T-helper 2 cell treated with Interferon-gamma antibody and Interleukin-4, amounts not matched to agents 5 μg/mL and 100 μg/mL, for 36 hours (primary cell): Measurements from ENCODE around the gene ANKS1B.
"Not testable (repeated sequence)": the region's sequence is repeated elsewhere in the genome, so short reads cannot be mapped to it uniquely, and the experiment has no call there.

Source experiments
- DNase-seq: peaks from one replicate; pipeline ENCODE4 v3.0.0; 2021; ENCODE audit warnings: low spot score
- H3K27ac Mint-ChIP-seq: one replicate; pipeline ENCODE4 v1.8.0; 2021; ENCODE audit warnings: mild to moderate bottlenecking, mixed read lengths
- H3K27me3 Mint-ChIP-seq: one replicate; pipeline ENCODE4 v1.8.0; 2021; ENCODE audit warnings: low read depth, mixed read lengths
- H3K36me3 Mint-ChIP-seq: one replicate; pipeline ENCODE4 v1.8.0; 2021; ENCODE audit warnings: low read depth, mixed read lengths
- H3K4me1 Mint-ChIP-seq: one replicate; pipeline ENCODE4 v1.8.0; 2021; ENCODE audit warnings: low read depth, mixed read lengths
- H3K4me3 Mint-ChIP-seq: one replicate; pipeline ENCODE4 v1.8.0; 2022; ENCODE audit warnings: mild to moderate bottlenecking, moderate library complexity, mixed read lengths
- H3K9me3 Mint-ChIP-seq: one replicate; pipeline ENCODE4 v1.8.0; 2021; ENCODE audit warnings: mixed read lengths

Gene ANKS1B

GRCh38 chr12:98755855-98756254 lies 1228.9 kb downstream of the ANKS1B start:
- not testable (repeated sequence) for H3K9me3 Mint-ChIP-seq, DNase-seq, H3K27me3 Mint-ChIP-seq, H3K27ac Mint-ChIP-seq, H3K4me3 Mint-ChIP-seq, H3K36me3 Mint-ChIP-seq
- H3K4me1 Mint-ChIP-seq, result peaks cover 18% of the 10 kb centered on the region

DNA sequence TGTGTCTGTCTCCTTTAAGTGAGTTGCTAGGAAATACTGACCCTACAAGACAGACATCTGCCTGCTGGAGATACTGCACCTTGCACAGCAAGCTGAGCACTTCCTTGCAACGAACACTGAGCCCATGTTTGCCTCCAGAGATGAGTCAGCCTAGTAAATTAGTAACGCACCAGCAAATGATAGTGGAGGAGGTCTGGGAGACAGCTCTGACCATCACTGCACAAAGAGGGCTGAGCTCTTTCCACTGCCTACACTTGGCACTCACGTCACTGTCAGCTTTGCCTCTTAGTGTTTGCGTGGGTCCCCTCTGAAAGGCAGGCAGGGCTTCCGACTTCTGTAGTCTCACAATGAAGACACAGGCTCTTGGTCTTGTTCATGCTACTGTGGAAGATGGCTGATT lies 1230.6 kb downstream of the ANKS1B start:
- Mint-ChIP-seq H3K9me3 (no peaks in the 10 kb centered on the region), H3K36me3 (no peaks in the 10 kb centered on the region), H3K27me3 (no peaks in the 10 kb centered on the region), H3K4me3 (peak overlapping the region; percentile 14), H3K27ac (peak overlapping the region; percentile 56), H3K4me1 (peaks cover 18% of the 10 kb centered on the region)
- DNase-seq, result peak; percentile 52

DNA sequence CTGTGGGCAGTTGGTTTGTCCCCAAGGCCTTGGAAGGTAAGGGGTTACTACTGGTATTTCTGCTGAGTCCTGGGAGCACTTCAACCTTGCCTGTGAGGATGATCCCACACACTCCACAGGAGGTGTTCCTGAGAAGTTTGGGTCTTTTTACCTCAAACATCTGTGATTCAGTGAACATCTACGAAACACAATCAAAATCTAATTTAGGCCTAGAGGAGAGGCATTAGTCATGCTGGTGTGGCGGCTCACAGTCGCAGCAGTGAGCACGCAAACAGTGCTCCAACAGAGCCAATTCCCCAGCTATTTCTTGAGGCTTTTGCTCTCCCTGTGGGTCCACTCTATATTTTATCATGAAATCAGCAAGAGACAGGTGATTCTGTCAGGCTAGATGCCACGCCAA lies 1232.0 kb downstream of the ANKS1B start:
- DNase-seq, result no peak
- Mint-ChIP-seq H3K36me3 (no peaks in the 10 kb centered on the region), H3K4me1 (peaks cover 18% of the 10 kb centered on the region), H3K9me3 (no peaks in the 10 kb centered on the region), H3K27me3 (no peaks in the 10 kb centered on the region), H3K27ac (no peak overlapping the region), H3K4me3 (no peak overlapping the region)

DNA sequence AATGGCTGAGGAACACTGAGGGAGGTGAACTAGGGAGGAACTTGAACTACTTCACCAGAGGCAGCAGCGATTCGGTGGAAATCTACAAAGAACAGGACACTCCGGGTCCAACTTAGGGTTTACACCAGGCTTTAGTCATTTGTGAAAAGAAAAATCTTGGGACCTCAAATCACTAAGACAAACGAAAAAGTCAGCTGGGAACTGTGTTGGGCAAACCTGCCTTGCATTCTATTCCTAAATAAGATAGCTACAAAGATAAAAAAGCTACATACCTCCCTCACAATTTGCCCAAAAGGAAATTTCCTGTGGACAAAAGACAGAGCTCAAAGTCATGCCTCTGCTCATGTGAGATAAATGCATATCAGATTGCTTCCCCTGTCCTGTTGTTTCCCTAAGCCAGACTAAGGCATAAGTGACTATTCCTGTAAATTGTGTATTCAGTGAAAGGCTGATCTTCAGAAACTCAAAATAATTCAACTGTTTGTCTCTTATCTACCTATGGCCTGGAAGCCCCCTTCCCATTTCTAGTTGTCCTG lies 1233.1 kb downstream of the ANKS1B start:
- peaks cover 6% of the 10 kb centered on the region for H3K27me3 Mint-ChIP-seq
- H3K9me3 Mint-ChIP-seq, result no peaks in the 10 kb centered on the region
- peaks cover 20% of the 10 kb centered on the region for H3K4me1 Mint-ChIP-seq
- DNase-seq, result no peak
- no peaks in the 10 kb centered on the region for H3K36me3 Mint-ChIP-seq
- no peak overlapping the region for H3K4me3 Mint-ChIP-seq
- no peak overlapping the region for H3K27ac Mint-ChIP-seq

- peaks cover 27% of the 10 kb centered on the region for H3K4me1 Mint-ChIP-seq
- H3K27ac Mint-ChIP-seq, result no peak overlapping the region
- no peak overlapping the region for H3K4me3 Mint-ChIP-seq
- no peaks in the 10 kb centered on the region for H3K36me3 Mint-ChIP-seq
- DNase-seq, result no peak
- H3K9me3 Mint-ChIP-seq, result no peaks in the 10 kb centered on the region
- H3K27me3 Mint-ChIP-seq, result peaks cover 11% of the 10 kb centered on the region
Measured at GRCh38 chr12:98750511-98750910, 1234.2 kb downstream of the ANKS1B start.

DNA sequence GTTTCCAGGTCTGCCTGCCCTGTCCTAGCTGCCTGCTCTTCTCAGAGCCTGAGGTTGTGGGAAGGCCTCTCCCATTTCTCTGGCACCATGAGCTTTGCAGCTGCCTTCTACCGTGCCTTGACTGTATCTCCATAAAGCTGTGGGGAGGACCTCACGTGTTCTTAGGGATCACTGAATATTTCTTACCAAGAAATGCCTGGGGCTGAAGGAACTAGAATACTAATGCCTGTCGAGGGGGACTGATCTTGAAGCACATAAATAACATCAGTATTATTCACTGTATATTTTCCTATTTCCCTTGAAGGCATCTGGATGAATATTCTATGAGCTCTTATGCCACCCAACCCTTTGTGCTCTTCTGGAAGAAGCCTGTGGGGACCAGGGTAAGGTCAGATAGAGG lies 1236.3 kb downstream of the ANKS1B start:
- peaks cover 11% of the 10 kb centered on the region for H3K27me3 Mint-ChIP-seq
- H3K27ac Mint-ChIP-seq, result no peak overlapping the region
- no peak overlapping the region for H3K4me3 Mint-ChIP-seq
- H3K4me1 Mint-ChIP-seq, result peaks cover 19% of the 10 kb centered on the region
- no peaks in the 10 kb centered on the region for H3K9me3 Mint-ChIP-seq
- no peak for DNase-seq
- no peaks in the 10 kb centered on the region for H3K36me3 Mint-ChIP-seq

DNA sequence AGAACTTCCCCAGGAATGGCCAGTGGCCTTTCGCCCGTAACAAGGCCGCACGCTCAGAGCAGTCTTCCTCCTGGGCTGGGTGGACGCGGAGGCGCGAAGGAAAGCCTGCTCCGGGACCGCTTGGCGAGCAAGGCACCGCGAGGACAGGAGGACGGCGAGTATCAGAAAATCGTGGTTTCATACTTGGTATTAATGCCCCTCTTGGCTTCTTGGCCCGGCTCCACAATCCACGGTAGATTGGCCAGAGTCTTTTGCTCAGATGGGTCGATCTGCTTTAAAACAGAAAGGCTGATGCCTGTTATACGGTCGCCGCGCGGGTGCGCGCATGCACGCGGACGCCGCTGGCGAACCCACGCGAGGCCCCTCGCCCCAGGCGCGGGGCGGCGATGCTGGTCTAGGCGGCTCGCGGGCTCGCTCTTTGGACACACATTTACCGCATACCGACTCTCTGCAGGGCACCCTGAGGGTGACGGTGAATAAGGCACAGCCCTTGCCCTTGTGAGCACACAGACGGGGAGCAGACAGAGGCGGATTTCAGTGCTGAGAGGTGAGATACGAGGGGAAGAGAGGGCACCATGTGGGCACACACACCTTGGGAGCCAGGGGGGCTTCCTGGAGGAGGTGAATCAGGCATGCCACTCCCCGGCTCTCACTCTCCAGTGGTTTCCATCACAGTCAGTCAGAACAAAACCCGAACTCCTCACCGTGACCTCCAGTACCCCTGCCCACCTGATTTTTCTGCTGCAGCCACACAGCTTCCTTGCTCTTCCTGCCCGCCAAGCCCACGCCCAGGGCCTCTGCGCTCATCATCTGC lies 1239.0 kb downstream of the ANKS1B start:
- H3K27ac Mint-ChIP-seq, result peak overlapping the region; percentile 57

GRCh38 chr12:98744680-98745079 lies 1240.1 kb downstream of the ANKS1B start:
- peaks cover 38% of the 10 kb centered on the region for H3K4me1 Mint-ChIP-seq
- H3K27ac Mint-ChIP-seq, result no peak overlapping the region
- no peaks in the 10 kb centered on the region for H3K9me3 Mint-ChIP-seq
- H3K27me3 Mint-ChIP-seq, result peaks cover 11% of the 10 kb centered on the region
- no peaks in the 10 kb centered on the region for H3K36me3 Mint-ChIP-seq
- no peak for DNase-seq
- no peak overlapping the region for H3K4me3 Mint-ChIP-seq

More for the DNA sequence above, 1239.0 kb downstream of the ANKS1B start:
- Mint-ChIP-seq H3K36me3 (no peaks in the 10 kb centered on the region), H3K4me1 (peaks cover 34% of the 10 kb centered on the region), H3K27me3 (peaks cover 11% of the 10 kb centered on the region), H3K4me3 (peak overlapping the region; percentile 73), H3K9me3 (no peaks in the 10 kb centered on the region)
- DNase-seq, result peak; percentile 45

DNA sequence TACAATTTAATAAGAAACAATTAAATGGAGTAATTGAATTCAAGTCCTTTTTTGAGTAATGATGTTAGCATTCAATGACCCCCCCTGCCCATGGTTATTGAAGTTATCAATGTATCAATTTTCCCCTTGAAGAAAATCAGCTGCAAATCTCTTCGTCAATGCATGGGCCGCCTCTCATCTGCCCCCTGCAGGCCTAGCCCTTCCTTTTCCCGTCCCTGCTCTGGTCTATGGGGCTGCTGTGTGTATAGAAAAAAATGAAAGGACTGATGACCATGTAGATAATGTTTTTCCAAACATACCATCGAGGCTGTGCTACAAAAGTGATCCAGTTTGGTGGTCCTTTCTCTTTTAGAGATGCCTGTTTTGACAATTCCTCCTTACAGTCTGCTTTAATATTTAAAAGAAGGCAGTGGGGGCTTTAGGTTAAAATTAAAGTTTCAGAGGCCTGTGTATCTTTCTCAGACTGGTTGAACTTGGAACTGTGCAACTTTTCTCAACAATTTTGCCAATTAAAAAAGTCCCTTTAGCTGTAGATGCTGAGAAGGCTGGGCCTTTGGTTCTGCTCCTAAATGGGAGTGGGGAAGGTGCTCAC lies 1241.3 kb downstream of the ANKS1B start:
- Mint-ChIP-seq H3K9me3 (no peaks in the 10 kb centered on the region), H3K4me1 (peaks cover 39% of the 10 kb centered on the region), H3K36me3 (no peaks in the 10 kb centered on the region), H3K4me3 (peak overlapping the region; percentile 17), H3K27me3 (peaks cover 11% of the 10 kb centered on the region), H3K27ac (no peak overlapping the region)
- peak; percentile 51 for DNase-seq

DNA sequence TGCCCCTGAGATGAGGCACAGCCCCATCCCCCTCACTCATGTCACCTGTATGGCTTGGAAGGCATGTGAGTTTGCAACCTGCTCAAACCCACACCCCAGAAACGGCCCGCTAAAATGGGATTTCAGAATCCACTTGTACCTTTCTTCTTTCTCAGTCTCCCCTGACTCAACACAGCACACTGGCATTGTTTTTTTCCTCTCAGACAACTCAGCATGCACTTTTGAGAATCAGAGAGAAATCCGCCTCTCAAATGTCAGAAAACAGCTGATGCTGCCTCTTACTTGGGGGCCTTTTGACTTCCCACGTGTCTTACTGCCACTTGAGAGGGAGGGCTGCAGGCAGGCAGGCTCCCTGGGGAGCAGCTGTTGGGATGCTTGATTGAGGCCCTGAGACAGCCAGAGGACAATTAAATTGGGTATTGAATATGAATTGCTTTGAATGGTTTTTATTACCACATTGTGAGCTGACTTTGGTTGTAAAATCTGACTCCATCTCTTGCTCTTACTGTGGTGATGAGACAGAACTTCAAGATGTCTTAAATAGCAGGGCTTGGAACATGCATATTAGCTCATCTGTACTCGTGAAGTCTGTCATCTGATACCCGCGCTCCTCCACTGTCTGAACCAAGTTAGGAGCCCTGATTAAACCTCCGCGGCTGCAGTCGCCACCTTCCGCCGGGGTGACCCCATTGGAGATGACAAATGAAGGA lies 1243.0 kb downstream of the ANKS1B start:
- Mint-ChIP-seq H3K4me1 (peaks cover 37% of the 10 kb centered on the region), H3K4me3 (peak overlapping the region; percentile 13), H3K27ac (peak overlapping the region; percentile 70)

DNA sequence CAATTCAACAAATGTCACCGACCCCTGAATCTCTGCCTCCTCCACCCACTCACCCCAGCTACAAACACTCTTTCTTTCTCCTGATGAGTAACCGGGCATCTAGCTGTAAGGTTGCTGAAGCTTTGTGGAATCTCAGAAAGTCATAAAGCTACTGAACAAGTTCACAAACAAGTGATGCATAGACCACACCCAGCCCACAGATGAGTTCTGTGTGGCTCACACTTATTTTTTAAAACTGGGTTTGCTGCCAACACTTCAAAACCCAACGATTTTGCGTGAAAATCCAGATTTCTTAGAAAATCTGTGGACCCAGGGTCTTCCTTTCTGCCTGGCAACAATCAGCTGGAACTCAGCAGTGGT lies 1243.6 kb downstream of the ANKS1B start:
- Mint-ChIP-seq H3K27ac (peak overlapping the region; percentile 70), H3K4me1 (peaks cover 32% of the 10 kb centered on the region), H3K9me3 (no peaks in the 10 kb centered on the region), H3K4me3 (peak overlapping the region; percentile 16), H3K27me3 (peaks cover under 1% of the 10 kb centered on the region), H3K36me3 (no peaks in the 10 kb centered on the region)
- peak; percentile 72 for DNase-seq

More for the DNA sequence above, 1243.0 kb downstream of the ANKS1B start:
- Mint-ChIP-seq H3K9me3 (no peaks in the 10 kb centered on the region), H3K27me3 (peaks cover 6% of the 10 kb centered on the region), H3K36me3 (no peaks in the 10 kb centered on the region)
- DNase-seq, result peak; percentile 48

- H3K9me3 Mint-ChIP-seq, result no peaks in the 10 kb centered on the region
- H3K27me3 Mint-ChIP-seq, result no peaks in the 10 kb centered on the region
- peak overlapping the region; percentile 16 for H3K4me3 Mint-ChIP-seq
- peaks cover 29% of the 10 kb centered on the region for H3K4me1 Mint-ChIP-seq
- no peaks in the 10 kb centered on the region for H3K36me3 Mint-ChIP-seq
- H3K27ac Mint-ChIP-seq, result peak overlapping the region; percentile 70
- DNase-seq, result no peak
Measured at GRCh38 chr12:98740751-98741150, 1244.0 kb downstream of the ANKS1B start.

GRCh38 chr12:98738539-98738938 lies 1246.2 kb downstream of the ANKS1B start:
- H3K36me3 Mint-ChIP-seq, result peaks cover 6% of the 10 kb centered on the region
- H3K9me3 Mint-ChIP-seq, result no peaks in the 10 kb centered on the region
- no peak overlapping the region for H3K4me3 Mint-ChIP-seq
- no peaks in the 10 kb centered on the region for H3K27me3 Mint-ChIP-seq
- no peak for DNase-seq
- H3K27ac Mint-ChIP-seq, result no peak overlapping the region
- peaks cover 24% of the 10 kb centered on the region for H3K4me1 Mint-ChIP-seq

DNA sequence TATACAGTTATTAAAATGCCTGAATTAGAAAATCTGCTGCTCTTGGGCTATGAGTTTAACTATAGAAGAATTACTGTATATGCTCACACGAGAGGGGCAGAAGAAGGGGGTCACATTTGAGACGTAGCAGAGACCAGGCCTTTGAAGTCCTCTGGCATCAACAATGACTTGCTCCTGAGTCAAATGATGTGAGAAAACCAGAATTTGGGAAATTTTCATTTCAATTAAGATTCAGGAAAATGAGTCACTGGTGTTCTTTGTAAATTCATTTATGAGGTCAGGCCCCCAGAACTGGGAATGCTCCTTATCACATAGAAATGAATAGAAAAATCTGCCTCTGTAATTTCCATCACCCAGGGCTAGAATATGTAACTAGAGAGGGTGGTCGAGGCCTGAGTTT lies 1246.7 kb downstream of the ANKS1B start:
- H3K27me3 Mint-ChIP-seq, result no peaks in the 10 kb centered on the region
- no peak for DNase-seq
- no peaks in the 10 kb centered on the region for H3K9me3 Mint-ChIP-seq
- no peak overlapping the region for H3K4me3 Mint-ChIP-seq
- H3K36me3 Mint-ChIP-seq, result peaks cover 6% of the 10 kb centered on the region
- H3K27ac Mint-ChIP-seq, result no peak overlapping the region
- H3K4me1 Mint-ChIP-seq, result peaks cover 19% of the 10 kb centered on the region
